IPS DF 6.9 (cell line): ENCODE results near the gene FAM90A26.
"Not testable (repeated sequence)": the region's sequence is repeated elsewhere in the genome, so short reads cannot be mapped to it uniquely, and the experiment has no call there.

Experiments used
- DNase-seq: peaks from one replicate; pipeline ENCODE4 v3.0.0-alpha.2; 2013; ENCODE audit warnings: low read depth, low spot score
- H3K27ac ChIP-seq: one replicate; pipeline ENCODE4 v1.5.1; 2013; ENCODE audit warnings: low read length, control low read depth
- H3K27me3 ChIP-seq: 2 replicates; pipeline ENCODE4 v1.6.1; 2013; ENCODE audit warnings: mild to moderate bottlenecking, low read length; ENCODE audit not compliant: control insufficient read depth, insufficient read depth
- H3K36me3 ChIP-seq: 2 replicates; pipeline ENCODE4 v1.6.1; 2013; ENCODE audit warnings: low read length; ENCODE audit not compliant: control insufficient read depth, insufficient read depth
- H3K4me1 ChIP-seq: 2 replicates; pipeline ENCODE4 v1.6.1; 2013; ENCODE audit warnings: low read length; ENCODE audit not compliant: control insufficient read depth, insufficient read depth
- H3K4me3 ChIP-seq: 2 replicates; pipeline ENCODE4 v1.5.1; 2013; ENCODE audit warnings: mild to moderate bottlenecking, low read length
- H3K9me3 ChIP-seq: 2 replicates; pipeline ENCODE4 v1.6.1; 2013; ENCODE audit warnings: low read length, inconsistent platforms; ENCODE audit not compliant: control insufficient read depth, insufficient read depth
- WGBS: extraction: QIAGEN DNeasy Blood & Tissue Kit; methylation state at CpG from one replicate; pipeline ENCODE4 v1.1.7; 2013; ENCODE audit warnings: mixed read lengths, missing lambda C conversion rate; ENCODE audit not compliant: insufficient read length, insufficient coverage; 5-methylcytosine and 5-hydroxymethylcytosine counted together

Gene FAM90A26

GRCh38 chr4:9143421-9144080, 26.7 kb upstream of the FAM90A26 start:
- no peaks in the 10 kb centered on the region for H3K9me3 ChIP-seq
- no CpG with 5 or more reads among the region's 27 CpGs for WGBS

GRCh38 chr4:9146967-9147366, 23.2 kb upstream of the FAM90A26 start:
- no peak overlapping the region for H3K4me3 ChIP-seq
- no peaks in the 10 kb centered on the region for H3K27me3 ChIP-seq
- no peaks in the 10 kb centered on the region for H3K9me3 ChIP-seq
- no peak overlapping the region for H3K27ac ChIP-seq
- DNase-seq, result no peak
- no peaks in the 10 kb centered on the region for H3K4me1 ChIP-seq
- WGBS, result no CpG with 5 or more reads among the region's 9 CpGs
- no peaks in the 10 kb centered on the region for H3K36me3 ChIP-seq

More at GRCh38 chr4:9143421-9144080, 26.7 kb upstream of the FAM90A26 start:
- no peak for DNase-seq
- no peaks in the 10 kb centered on the region for H3K27me3 ChIP-seq
- H3K4me1 ChIP-seq, result no peaks in the 10 kb centered on the region
- no peak overlapping the region for H3K4me3 ChIP-seq
- H3K27ac ChIP-seq, result no peak overlapping the region
- H3K36me3 ChIP-seq, result no peaks in the 10 kb centered on the region

- H3K9me3 ChIP-seq, H3K4me3 ChIP-seq, H3K36me3 ChIP-seq, H3K27ac ChIP-seq, H3K4me1 ChIP-seq, DNase-seq, H3K27me3 ChIP-seq: not testable (repeated sequence)
- no CpG with 5 or more reads among the region's 4 CpGs for WGBS
These were observed 22.8 kb upstream of the FAM90A26 start for GRCh38 chr4:9147368-9147767.

GRCh38 chr4:9148611-9149409, 21.4 kb upstream of the FAM90A26 start:
- H3K27ac ChIP-seq, H3K27me3 ChIP-seq, H3K36me3 ChIP-seq, H3K4me1 ChIP-seq, H3K4me3 ChIP-seq, H3K9me3 ChIP-seq, DNase-seq: not testable (repeated sequence)
- no CpG with 5 or more reads among the region's 7 CpGs for WGBS

GRCh38 chr4:9151809-9152179, 18.4 kb upstream of the FAM90A26 start:
- H3K4me3 ChIP-seq, result peak overlapping the region; percentile 44; the same call in 1 of the 2 replicates
- not testable (repeated sequence) for H3K27ac ChIP-seq, H3K4me1 ChIP-seq, H3K36me3 ChIP-seq, H3K27me3 ChIP-seq, DNase-seq, H3K9me3 ChIP-seq
- WGBS, result no CpG with 5 or more reads among the region's 12 CpGs

GRCh38 chr4:9152180-9153007, 17.8 kb upstream of the FAM90A26 start:
- H3K4me1 ChIP-seq, H3K27me3 ChIP-seq, H3K9me3 ChIP-seq, H3K27ac ChIP-seq, H3K36me3 ChIP-seq: not testable (repeated sequence)
- DNase-seq, result peak; percentile 35
- peak overlapping the region; percentile 44; the same call in 1 of the 2 replicates for H3K4me3 ChIP-seq
- WGBS, result no CpG with 5 or more reads among the region's 63 CpGs

GRCh38 chr4:9153008-9153570, 17.1 kb upstream of the FAM90A26 start:
- DNase-seq, result peak; percentile 25
- peak overlapping the region; percentile 65; the same call in 1 of the 2 replicates for H3K4me3 ChIP-seq
- no CpG with 5 or more reads among the region's 53 CpGs for WGBS

GRCh38 chr4:9153571-9154157, 16.5 kb upstream of the FAM90A26 start:
- no CpG with 5 or more reads among the region's 27 CpGs for WGBS
- not testable (repeated sequence) for DNase-seq, H3K27ac ChIP-seq, H3K36me3 ChIP-seq, H3K4me1 ChIP-seq, H3K9me3 ChIP-seq, H3K27me3 ChIP-seq
- H3K4me3 ChIP-seq, result peak overlapping the region; percentile 65; the same call in 1 of the 2 replicates

More at GRCh38 chr4:9153008-9153570, 17.1 kb upstream of the FAM90A26 start:
- H3K27me3 ChIP-seq, H3K4me1 ChIP-seq, H3K36me3 ChIP-seq, H3K27ac ChIP-seq, H3K9me3 ChIP-seq: not testable (repeated sequence)

- H3K27me3 ChIP-seq, DNase-seq, H3K9me3 ChIP-seq, H3K27ac ChIP-seq, H3K4me3 ChIP-seq, H3K4me1 ChIP-seq, H3K36me3 ChIP-seq: not testable (repeated sequence)
- WGBS, result no CpG with 5 or more reads among the region's 12 CpGs
These were observed 14.9 kb upstream of the FAM90A26 start for GRCh38 chr4:9155101-9155886.
